HCT116 (cell line): ENCODE data around the gene FAM83G. TPM values are rescaled to one million over a fixed set of nuclear protein-coding genes. Genes with fewer than 3 reads are reported as not detected.

Experiments
- ATAC-seq: fragments of 200-7000 bp; cut with Tn5 transposase; 2 replicates; pipeline ENCODE4 v1.9.1; 2020; ENCODE audit warnings: mild to moderate bottlenecking, moderate library complexity
- BruUV-seq: library from RNA; stranded (reverse); fragments of 400-500 nt; replicated peaks from 2 replicates; lab custom pipeline; 2021; lab: Mats Ljungman, UMichigan
- CTCF ChIA-PET: fragments of 300-600 bp; sonication (Branson Sonifier 250); formaldehyde crosslinking; loops from one replicate; lab custom pipeline; 2021; ENCODE audit warnings: antibody characterized with exemption; lab: Charles Lee
- POLR2A ChIA-PET: fragments of 300-600, 350-600 bp; sonication (Branson Sonifier 250); formaldehyde crosslinking; loops from one replicate; lab custom pipeline; 2021; ENCODE audit warnings: antibody characterized with exemption; lab: Charles Lee
- RAD21 ChIA-PET, 2 experiments: fragments of 300-600 bp; sonication (Branson Sonifier 250); formaldehyde crosslinking; loops; one replicate each; lab custom pipeline; 2023; ENCODE audit warnings: low total read pairs in 2 of 2; ENCODE audit not compliant: uncharacterized antibody in 2 of 2, unreplicated experiment in 2 of 2, low non-redundant PET in 1 of 2; lab: Charles Lee
- DNase-seq: peaks from one replicate; pipeline ENCODE4 v3.0.0-alpha.2; 2010; ENCODE audit warnings: low read depth, low spot score
- H2AFZ ChIP-seq: fragments of 200-600 bp; shearing (Covaris generic), sonication (generic); 2 replicates; pipeline ENCODE4 v1.6.1; 2017; ENCODE audit warnings: low read depth, mixed run types, mixed read lengths, antibody characterized with exemption, low read length; ENCODE audit not compliant: poor library complexity, severe bottlenecking
- H3K27ac ChIP-seq: 2 replicates; pipeline ENCODE4 v1.5.1; 2012; ENCODE audit warnings: low read depth, low read length
- H3K27me3 ChIP-seq: fragments of 200-600 bp; sonication (generic); 2 replicates; pipeline ENCODE4 v1.6.1; 2016; ENCODE audit warnings: mixed run types, low read length, mixed read lengths; ENCODE audit not compliant: insufficient read depth
- H3K36me3 ChIP-seq, 2 experiments: fragments of 200-500 bp in 1 of 2; fragments of 200-600 bp in 1 of 2; sonication (Bioruptor generic) in 1 of 2; sonication (generic) in 1 of 2; 2 replicates each; pipeline versions ENCODE4 v1.5.1 to v1.6.1; 2014 to 2016; ENCODE audit warnings: low read length in 2 of 2, inconsistent platforms in 1 of 2, mixed read lengths in 1 of 2, mixed run types in 1 of 2; ENCODE audit not compliant: insufficient read depth in 2 of 2, control insufficient read depth in 1 of 2
- H3K4me1 ChIP-seq, 2 experiments: fragments of 200-600 bp in 1 of 2; sonication (generic) in 1 of 2; 2 replicates each; pipeline versions ENCODE4 v1.5.1 to v1.6.1; 2012 to 2017; ENCODE audit warnings: low read length in 2 of 2, inconsistent platforms in 1 of 2, mild to moderate bottlenecking in 1 of 2, mixed read lengths in 1 of 2, mixed run types in 1 of 2, moderate library complexity in 1 of 2; ENCODE audit not compliant: insufficient read depth in 2 of 2, control insufficient read depth in 1 of 2
- H3K4me2 ChIP-seq: fragments of 200-600 bp; sonication (generic); 2 replicates; pipeline ENCODE4 v1.6.1; 2017; ENCODE audit warnings: mixed run types, low read length, mixed read lengths
- H3K4me3 ChIP-seq, 2 experiments: fragments of 200-600 bp in 1 of 2; sonication (generic) in 1 of 2; replicated peaks in 1 of 2; 2 replicates each; pipeline ENCODE4 v1.5.1; 2011 to 2016; ENCODE audit warnings: low read length in 2 of 2, control low read depth in 1 of 2, low read depth in 1 of 2, mild to moderate bottlenecking in 1 of 2, mixed read lengths in 1 of 2, mixed run types in 1 of 2
- H3K79me2 ChIP-seq: fragments of 200-600 bp; sonication (generic); 2 replicates; pipeline ENCODE4 v1.6.1; 2017; ENCODE audit warnings: mild to moderate bottlenecking, mixed run types, low read length, moderate library complexity, mixed read lengths; ENCODE audit not compliant: insufficient read depth
- H3K9ac ChIP-seq: fragments of 200-600 bp; sonication (generic); 2 replicates; pipeline ENCODE4 v1.6.1; 2016; ENCODE audit warnings: low read length, mixed read lengths
- H3K9me2 ChIP-seq: fragments of 200-600 bp; sonication (generic), shearing (Covaris generic); 2 replicates; pipeline ENCODE4 v1.6.1; 2017; ENCODE audit warnings: mixed run types, mild to moderate bottlenecking, moderate library complexity; ENCODE audit not compliant: insufficient read depth
- H3K9me3 ChIP-seq, 2 experiments: fragments of 200-500 bp in 1 of 2; fragments of 200-600 bp in 1 of 2; sonication (Bioruptor generic) in 1 of 2; sonication (generic) in 1 of 2; 2 replicates each; pipeline ENCODE4 v1.6.1; 2014 to 2017; ENCODE audit warnings: low read length in 2 of 2, mixed read lengths in 2 of 2, inconsistent platforms in 1 of 2, low read depth in 1 of 2, mild to moderate bottlenecking in 1 of 2, mixed run types in 1 of 2, moderate library complexity in 1 of 2; ENCODE audit not compliant: control insufficient read depth in 1 of 2, insufficient read depth in 1 of 2
- H4K20me1 ChIP-seq: fragments of 200-600 bp; sonication (generic), shearing (Covaris generic); 2 replicates; pipeline ENCODE4 v1.6.1; 2017; ENCODE audit warnings: mixed run types, mild to moderate bottlenecking, moderate library complexity; ENCODE audit not compliant: insufficient read depth
- ATF3 ChIP-seq: IDR thresholded peaks from 2 replicates; pipeline ENCODE4 v1.6.1; 2012
- CEBPB ChIP-seq: IDR thresholded peaks from 2 replicates; pipeline ENCODE4 v1.6.1; 2012; ENCODE audit warnings: low read depth
- CTCF ChIP-seq, 3 experiments: fragments of 200-600 bp in 1 of 3; sonication (generic) in 1 of 3; IDR thresholded peaks in 2 of 3; conservative IDR thresholded peaks in 1 of 3; 2 replicates each; pipeline ENCODE4 v1.5.1; 2012 to 2017; ENCODE audit warnings: low read depth in 2 of 3, low read length in 2 of 3, antibody characterized with exemption in 1 of 3, borderline replicate concordance in 1 of 3, control low read depth in 1 of 3, mild to moderate bottlenecking in 1 of 3, mixed read lengths in 1 of 3, mixed run types in 1 of 3, moderate library complexity in 1 of 3; ENCODE audit not compliant: insufficient read depth in 1 of 3
- EGR1 ChIP-seq: IDR thresholded peaks from 2 replicates; pipeline ENCODE4 v1.6.1; 2012; ENCODE audit warnings: low read depth
- ELF1 ChIP-seq: IDR thresholded peaks from 2 replicates; pipeline ENCODE4 v1.6.1; 2012; ENCODE audit warnings: low read depth, borderline replicate concordance
- EZH2 ChIP-seq: fragments of 200-600 bp; sonication (generic); IDR thresholded peaks from 2 replicates; pipeline ENCODE4 v1.6.1; 2017; ENCODE audit warnings: antibody characterized with exemption, mixed run types
- POLR2A ChIP-seq: IDR thresholded peaks from 2 replicates; pipeline ENCODE4 v1.7.0; 2011; ENCODE audit warnings: borderline replicate concordance; ENCODE audit not compliant: insufficient read depth, insufficient read length; ENCODE audit errors: extremely low read depth
- SP1 ChIP-seq: IDR thresholded peaks from 2 replicates; pipeline ENCODE4 v1.6.1; 2012; ENCODE audit warnings: low read depth
- TCF7L2 ChIP-seq: IDR thresholded peaks from 2 replicates; pipeline ENCODE4 v1.7.0; 2011; ENCODE audit warnings: borderline replicate concordance, inconsistent platforms; ENCODE audit not compliant: insufficient read depth, insufficient read length; ENCODE audit errors: extremely low read depth
- intact Hi-C: fragments of 100-400 bp; cut with micrococcal nuclease; formaldehyde crosslinking; loops from 2 replicates; pipeline ENCODE4 v1.10.0; 2022
- total RNA-seq: library from RNA; stranded (reverse); gene quantifications from one replicate; pipeline ENCODE4 v1.2.1, GENCODE V29; 2021; ENCODE audit not compliant: unreplicated experiment
- TF ChIP-seq, protein P1 (sequence below): IDR thresholded peaks from 2 replicates; pipeline ENCODE4 v1.6.1; 2012; ENCODE audit warnings: low read depth
- TF ChIP-seq, protein P2 (sequence below): IDR thresholded peaks from 2 replicates; pipeline ENCODE4 v1.6.1; 2011; ENCODE audit warnings: mild to moderate bottlenecking, low read length, moderate library complexity; ENCODE audit not compliant: insufficient replicate concordance; ENCODE audit errors: extremely low read depth

The FAM83G gene
- total RNA-seq, 1 experiment from 2014 or later, result 33.9 TPM

DNA sequence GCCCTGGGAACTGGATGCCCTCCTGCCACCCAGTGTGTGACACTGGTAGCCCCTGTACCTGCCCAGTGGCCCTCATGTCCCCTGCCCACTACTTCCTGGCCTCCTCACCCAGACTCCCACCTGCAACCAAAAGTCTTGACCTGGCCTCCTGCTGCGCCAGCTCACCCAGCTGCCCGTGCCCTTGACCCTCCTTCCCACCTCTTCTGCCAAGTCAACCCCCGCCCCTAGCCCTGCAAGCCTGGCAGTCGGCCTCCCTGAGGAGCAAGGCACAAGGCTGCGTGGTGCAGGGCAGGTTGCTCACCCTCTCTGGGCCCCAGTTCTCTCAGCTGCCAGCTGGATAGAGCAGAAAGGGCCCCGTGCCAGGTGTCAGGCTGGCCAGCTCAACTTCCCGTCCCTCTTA, 12.3 kb upstream of the FAM83G start:
- no peak overlapping the region for H3K27ac ChIP-seq
- RAD21 ChIA-PET, result no interaction called here
- no TSS peak for BruUV-seq

More for the DNA sequence above, 12.3 kb upstream of the FAM83G start:
- TF ChIP-seq EZH2 (no peak), EGR1 (no peak), POLR2A (no peak), ELF1 (no peak), TCF7L2 (no peak), CEBPB (no peak), ATF3 (no peak), CTCF (IDR thresholded peaks at IDR 0.05 in 2 of 3, conservative IDR thresholded peaks at IDR 0.05 in 1 of 3; ENCODE audit: borderline replicate concordance in 1 of 3, insufficient read depth in 1 of 3, low read depth in 2 of 3, low read length in 2 of 3) (no peak), SP1 (no peak)
- TF ChIP-seq, protein P1, sequence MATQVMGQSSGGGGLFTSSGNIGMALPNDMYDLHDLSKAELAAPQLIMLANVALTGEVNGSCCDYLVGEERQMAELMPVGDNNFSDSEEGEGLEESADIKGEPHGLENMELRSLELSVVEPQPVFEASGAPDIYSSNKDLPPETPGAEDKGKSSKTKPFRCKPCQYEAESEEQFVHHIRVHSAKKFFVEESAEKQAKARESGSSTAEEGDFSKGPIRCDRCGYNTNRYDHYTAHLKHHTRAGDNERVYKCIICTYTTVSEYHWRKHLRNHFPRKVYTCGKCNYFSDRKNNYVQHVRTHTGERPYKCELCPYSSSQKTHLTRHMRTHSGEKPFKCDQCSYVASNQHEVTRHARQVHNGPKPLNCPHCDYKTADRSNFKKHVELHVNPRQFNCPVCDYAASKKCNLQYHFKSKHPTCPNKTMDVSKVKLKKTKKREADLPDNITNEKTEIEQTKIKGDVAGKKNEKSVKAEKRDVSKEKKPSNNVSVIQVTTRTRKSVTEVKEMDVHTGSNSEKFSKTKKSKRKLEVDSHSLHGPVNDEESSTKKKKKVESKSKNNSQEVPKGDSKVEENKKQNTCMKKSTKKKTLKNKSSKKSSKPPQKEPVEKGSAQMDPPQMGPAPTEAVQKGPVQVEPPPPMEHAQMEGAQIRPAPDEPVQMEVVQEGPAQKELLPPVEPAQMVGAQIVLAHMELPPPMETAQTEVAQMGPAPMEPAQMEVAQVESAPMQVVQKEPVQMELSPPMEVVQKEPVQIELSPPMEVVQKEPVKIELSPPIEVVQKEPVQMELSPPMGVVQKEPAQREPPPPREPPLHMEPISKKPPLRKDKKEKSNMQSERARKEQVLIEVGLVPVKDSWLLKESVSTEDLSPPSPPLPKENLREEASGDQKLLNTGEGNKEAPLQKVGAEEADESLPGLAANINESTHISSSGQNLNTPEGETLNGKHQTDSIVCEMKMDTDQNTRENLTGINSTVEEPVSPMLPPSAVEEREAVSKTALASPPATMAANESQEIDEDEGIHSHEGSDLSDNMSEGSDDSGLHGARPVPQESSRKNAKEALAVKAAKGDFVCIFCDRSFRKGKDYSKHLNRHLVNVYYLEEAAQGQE, result no peak
- TF ChIP-seq, protein P2, sequence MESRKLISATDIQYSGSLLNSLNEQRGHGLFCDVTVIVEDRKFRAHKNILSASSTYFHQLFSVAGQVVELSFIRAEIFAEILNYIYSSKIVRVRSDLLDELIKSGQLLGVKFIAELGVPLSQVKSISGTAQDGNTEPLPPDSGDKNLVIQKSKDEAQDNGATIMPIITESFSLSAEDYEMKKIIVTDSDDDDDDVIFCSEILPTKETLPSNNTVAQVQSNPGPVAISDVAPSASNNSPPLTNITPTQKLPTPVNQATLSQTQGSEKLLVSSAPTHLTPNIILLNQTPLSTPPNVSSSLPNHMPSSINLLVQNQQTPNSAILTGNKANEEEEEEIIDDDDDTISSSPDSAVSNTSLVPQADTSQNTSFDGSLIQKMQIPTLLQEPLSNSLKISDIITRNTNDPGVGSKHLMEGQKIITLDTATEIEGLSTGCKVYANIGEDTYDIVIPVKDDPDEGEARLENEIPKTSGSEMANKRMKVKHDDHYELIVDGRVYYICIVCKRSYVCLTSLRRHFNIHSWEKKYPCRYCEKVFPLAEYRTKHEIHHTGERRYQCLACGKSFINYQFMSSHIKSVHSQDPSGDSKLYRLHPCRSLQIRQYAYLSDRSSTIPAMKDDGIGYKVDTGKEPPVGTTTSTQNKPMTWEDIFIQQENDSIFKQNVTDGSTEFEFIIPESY, result no peak
- TF ChIP-seq, all 23 proteins: peak for 0
- no peak overlapping the region for H3K9ac ChIP-seq
- no peaks in the 10 kb centered on the region for H3K27me3 ChIP-seq
- CTCF ChIA-PET, result no interaction called here
- DNase-seq (no peak), ATAC-seq (no peak)
- no peaks in the 10 kb centered on the region for H4K20me1 ChIP-seq
- H3K4me3 ChIP-seq, result no peak overlapping the region
- H3K9me3 ChIP-seq, result no peaks in the 10 kb centered on the region
- intact Hi-C loops, result no loop called here
- no peak overlapping the region for H3K4me2 ChIP-seq
- H3K79me2 ChIP-seq, result no peaks in the 10 kb centered on the region
- H3K9me2 ChIP-seq, result no peaks in the 10 kb centered on the region
- no peak overlapping the region for H2AFZ ChIP-seq
- peaks cover 0 to 16% of the 10 kb centered on the region in 2 experiments; a peak in 1 of 4 replicates for H3K4me1 ChIP-seq
- POLR2A ChIA-PET, result no interaction called here
- H3K36me3 ChIP-seq, result no peaks in the 10 kb centered on the region
